Stomach (tissue), 9 donors: ENCODE results near the gene ELP1. TPM values are rescaled to one million over a fixed set of nuclear protein-coding genes. Genes with fewer than 3 reads are reported as not detected.
"Not testable (repeated sequence)": the region's sequence is repeated elsewhere in the genome, so short reads cannot be mapped to it uniquely, and the experiment has no call there.

Source experiments
- DNase-seq, 2 donors: peaks; one replicate each; pipeline versions ENCODE4 v3.0.0 to v3.0.0-alpha.2; 2013 to 2019
- H3K27ac ChIP-seq, 5 donors: fragments of 200-600 bp in 4 of 5; sonication (generic) in 4 of 5; one replicate each; pipeline ENCODE4 v1.5.1; 2013 to 2019; ENCODE audit warnings: mild to moderate bottlenecking in 1 of 5, moderate library complexity in 1 of 5
- H3K27me3 ChIP-seq, 3 donors: fragments of 200-600 bp; sonication (generic); one replicate each; pipeline ENCODE4 v1.5.1; 2017 to 2019; ENCODE audit warnings: mixed run types in 1 of 3
- H3K36me3 ChIP-seq, 4 donors: fragments of 200-600 bp; sonication (generic); 1 replicate in 3 of 4; 2 replicates in 1 of 4; pipeline ENCODE4 v1.5.1; 2016 to 2019
- H3K4me1 ChIP-seq, 4 donors: fragments of 200-600 bp; sonication (generic); one replicate each; pipeline ENCODE4 v1.5.1; 2016 to 2019
- H3K4me3 ChIP-seq, 4 donors: fragments of 200-600 bp; sonication (generic) in 3 of 4; one replicate each; pipeline ENCODE4 v1.5.1; 2016 to 2019; ENCODE audit warnings: mild to moderate bottlenecking in 1 of 4
- H3K9me3 ChIP-seq, 4 donors: fragments of 200-600 bp; sonication (generic); one replicate each; pipeline ENCODE4 v1.5.1; 2016 to 2019
- CTCF ChIP-seq, 7 experiments: fragments of 450-650 bp in 4 of 7; fragments of 200-600 bp in 3 of 7; sonication (generic) in 3 of 7; IDR thresholded peaks; one replicate each; pipeline ENCODE4 v1.5.1; 2016 to 2019; ENCODE audit warnings: antibody characterized with exemption in 7 of 7, control low read depth in 2 of 7, mild to moderate bottlenecking in 1 of 7
- EP300 ChIP-seq: sonication (generic); formaldehyde crosslinking; IDR thresholded peaks from one replicate; pipeline ENCODE4 v1.6.1; 2017; ENCODE audit warnings: antibody characterized with exemption
- POLR2A ChIP-seq, 4 donors: fragments of 450-650 bp; IDR thresholded peaks; one replicate each; pipeline ENCODE4 v1.6.1; 2016; ENCODE audit warnings: antibody characterized with exemption in 4 of 4, control low read depth in 2 of 4, mild to moderate bottlenecking in 1 of 4, moderate library complexity in 1 of 4
- POLR2AphosphoS5 ChIP-seq, 3 donors: sonication (generic); formaldehyde crosslinking; IDR thresholded peaks; one replicate each; pipeline ENCODE4 v1.6.1; 2016; ENCODE audit warnings: antibody characterized with exemption in 3 of 3
- WGBS, 5 donors: extraction: QIAGEN DNeasy Blood & Tissue Kit in 3 of 5; methylation state at CpG; one replicate each; pipeline versions ENCODE4 v1.1.5 to v1.1.7; 2013 to 2018; 5-methylcytosine and 5-hydroxymethylcytosine counted together
- intact Hi-C: fragments of 100-400 bp; cut with DNase I; formaldehyde crosslinking; loops from one replicate; pipeline ENCODE4 v1.15.1; 2023; ENCODE audit warnings: low total_unique reads
- polyA plus RNA-seq, 3 donors: library from polyadenylated mRNA; stranded (reverse); fragments of 200-250 nt; gene quantifications; one replicate each; pipeline ENCODE4 v1.2.3, GENCODE V29; 2013
- total RNA-seq, 5 donors: library from RNA; depleted of rRNA; stranded (reverse); fragments of >200 nt; gene quantifications; one replicate each; pipeline versions ENCODE4 v1.1.0 to v1.2.3, GENCODE V29; 2014 to 2016
- donor health status: healthy with polysubstance abuse.
- donor health status: Bipolar disorder and iron deficiency.
- donor health status: healthy.

The ELP1 gene
- total and polyA plus RNA-seq, 8 donors, result 6.0 to 47.3 (median 19.0) TPM

- no peaks in the 10 kb centered on the region for H3K27me3 ChIP-seq
- no peaks in the 10 kb centered on the region for H3K4me1 ChIP-seq
- no peak overlapping the region for H3K4me3 ChIP-seq
- no peak overlapping the region for H3K27ac ChIP-seq
- DNase-seq, result no peak
- intact Hi-C loops, result no loop called here
- 93 to 100% (median 97%) methylated on average over 3 of the region's 3 CpGs for WGBS, 5 donors
- peaks cover 43 to 100% (median 99%) of the 10 kb centered on the region in 4 donors for H3K36me3 ChIP-seq
- TF ChIP-seq POLR2A (IDR thresholded peaks at IDR 0.05) (no peak), POLR2AphosphoS5 (IDR thresholded peaks at IDR 0.05) (no peak), CTCF (IDR thresholded peaks at IDR 0.05) (no peak), EP300 (no peak)
- no peaks in the 10 kb centered on the region for H3K9me3 ChIP-seq
These were observed 29.8 kb downstream of the ELP1 start for GRCh38 chr9:108904161-108904560.

GRCh38 chr9:108903420-108904103 is 30.4 kb downstream of the ELP1 start:
- no peak overlapping the region for H3K4me3 ChIP-seq
- no peak for TF ChIP-seq CTCF (IDR thresholded peaks at IDR 0.05)
- no peak for TF ChIP-seq POLR2AphosphoS5 (IDR thresholded peaks at IDR 0.05)
- no peak for TF ChIP-seq POLR2A (IDR thresholded peaks at IDR 0.05)
- no peak for TF ChIP-seq EP300
- H3K9me3 ChIP-seq, result no peaks in the 10 kb centered on the region
- H3K4me1 ChIP-seq, result no peaks in the 10 kb centered on the region
- 72 to 97% (median 84%) methylated on average over 2 of the region's 2 CpGs for WGBS, 5 donors
- intact Hi-C loops, result no loop called here
- H3K27me3 ChIP-seq, result no peaks in the 10 kb centered on the region
- H3K27ac ChIP-seq, result no peak overlapping the region
- no peak for DNase-seq
- H3K36me3 ChIP-seq, result peaks cover 37 to 100% (median 99%) of the 10 kb centered on the region in 4 donors

GRCh38 chr9:108900176-108900575 is 33.7 kb downstream of the ELP1 start:
- H3K9me3 ChIP-seq, result no peaks in the 10 kb centered on the region
- H3K27me3 ChIP-seq, result no peaks in the 10 kb centered on the region
- intact Hi-C loops, result no loop called here
- peaks cover 37 to 100% (median 99%) of the 10 kb centered on the region in 4 donors for H3K36me3 ChIP-seq
- TF ChIP-seq POLR2A (IDR thresholded peaks at IDR 0.05), result no peak
- TF ChIP-seq POLR2AphosphoS5 (IDR thresholded peaks at IDR 0.05), result no peak
- TF ChIP-seq CTCF (IDR thresholded peaks at IDR 0.05), result no peak
- no peak for TF ChIP-seq EP300
- no peaks in the 10 kb centered on the region for H3K4me1 ChIP-seq
- 77 to 95% (median 93%) methylated on average over 5 of the region's 5 CpGs for WGBS, 5 donors
- no peak for DNase-seq
- H3K27ac ChIP-seq, result no peak overlapping the region
- no peak overlapping the region for H3K4me3 ChIP-seq

- H3K4me3 ChIP-seq, DNase-seq, H3K27me3 ChIP-seq, H3K4me1 ChIP-seq, H3K27ac ChIP-seq, H3K9me3 ChIP-seq, intact Hi-C loops: not testable (repeated sequence)
- 87 to 93% (median 91%) methylated on average over 8 of the region's 8 CpGs for WGBS, 5 donors
- peaks cover 43 to 100% (median 99%) of the 10 kb centered on the region in 4 donors for H3K36me3 ChIP-seq
These were observed 34.8 kb downstream of the ELP1 start for GRCh38 chr9:108899023-108899695.
